ENCODE measurements around the gene TMPRSS2.

- no peak for TF ChIP-seq CTCF (IDR thresholded peaks at IDR 0.05)
- no peak for TF ChIP-seq POLR2A (IDR thresholded peaks at IDR 0.05)
Measured at GRCh38 chr21:41521489-41522027, 13.6 kb upstream of the TMPRSS2 start.
